ENCODE results near the gene MYH7.

MYH7 gene

GRCh38 chr14:23447361-23448350 is 12.2 kb upstream of the MYH7 start:
- no peak for DNase-seq

- no peak for DNase-seq
Observed at GRCh38 chr14:23446291-23446851, 10.9 kb upstream of the MYH7 start.

GRCh38 chr14:23445773-23446172 is 10.3 kb upstream of the MYH7 start:
- DNase-seq = no peak

GRCh38 chr14:23444314-23444713 is 8.9 kb upstream of the MYH7 start:
- no peak for DNase-seq

- DNase-seq = no peak
Observed at GRCh38 chr14:23443881-23444280, 8.4 kb upstream of the MYH7 start.

GRCh38 chr14:23443411-23443812 is 8.0 kb upstream of the MYH7 start:
- no peak for DNase-seq

- no peak for DNase-seq
Observed at GRCh38 chr14:23442721-23443356, 7.4 kb upstream of the MYH7 start.

- no peak for DNase-seq
Observed at GRCh38 chr14:23441076-23441475, 5.6 kb upstream of the MYH7 start.

GRCh38 chr14:23439107-23439835 is 3.8 kb upstream of the MYH7 start:
- no peak for DNase-seq

GRCh38 chr14:23438101-23438971 is 2.9 kb upstream of the MYH7 start:
- no peak for DNase-seq

- DNase-seq = no peak
Observed at GRCh38 chr14:23437133-23438100, 2.0 kb upstream of the MYH7 start.

GRCh38 chr14:23436327-23437132 is 1.1 kb upstream of the MYH7 start:
- DNase-seq = no peak

GRCh38 chr14:23434488-23435222 is 805 bp downstream of the MYH7 start:
- DNase-seq = no peak

- DNase-seq = no peak
Observed at GRCh38 chr14:23433457-23433856, 2.0 kb downstream of the MYH7 start.

GRCh38 chr14:23432946-23433345 is 2.5 kb downstream of the MYH7 start:
- no peak for DNase-seq

GRCh38 chr14:23432102-23432925 is 3.1 kb downstream of the MYH7 start:
- DNase-seq = no peak

GRCh38 chr14:23431486-23431885 is 4.0 kb downstream of the MYH7 start:
- no peak for DNase-seq

GRCh38 chr14:23430723-23431085 is 4.8 kb downstream of the MYH7 start:
- no peak for DNase-seq
